HG03442 (cell line): ENCODE data around the gene GRID1.

ENCODE experiments used
- ATAC-seq: cut with Tn5 transposase; IDR thresholded peaks from one replicate; pipeline ENCODE4 v1.9.1; 2021; ENCODE audit warnings: mild to moderate bottlenecking, moderate library complexity; ENCODE audit not compliant: unreplicated experiment

The GRID1 gene

GRCh38 chr10:86198271-86198670, 168.3 kb downstream of the GRID1 start:
- ATAC-seq = no peak

DNA sequence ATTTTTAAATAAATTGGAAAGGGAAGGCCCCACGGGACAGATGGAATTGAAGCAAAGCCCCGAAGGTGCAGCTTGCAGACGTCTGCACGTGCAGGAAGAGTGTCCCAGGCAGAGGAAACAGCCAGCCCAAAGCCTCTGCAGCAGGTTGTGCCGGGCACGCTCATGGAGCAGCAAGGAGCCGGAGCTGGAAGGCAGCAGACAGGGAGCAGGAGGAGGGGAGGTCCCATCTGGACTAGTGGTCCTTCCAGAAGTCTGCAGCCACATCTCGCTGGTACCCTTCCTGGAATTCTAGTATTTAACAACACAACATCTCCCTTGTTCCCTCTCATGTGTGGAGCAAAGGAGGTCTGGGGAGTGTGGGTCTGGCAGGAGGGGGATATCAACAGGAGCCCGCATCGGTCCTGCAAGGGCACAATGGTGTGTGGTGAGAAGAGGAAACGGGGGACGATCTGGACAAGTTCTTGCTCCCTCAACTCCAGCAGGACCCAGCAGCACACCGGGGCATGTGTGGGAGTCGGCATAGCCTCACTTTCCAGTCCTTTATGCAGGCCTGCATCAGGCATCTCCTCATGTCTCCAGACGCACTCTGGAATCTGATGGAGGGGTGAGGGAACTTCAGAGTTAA, 169.3 kb downstream of the GRID1 start:
- ATAC-seq = no peak

- no peak for ATAC-seq
Measured at GRCh38 chr10:86195521-86196157, 171.0 kb downstream of the GRID1 start.

DNA sequence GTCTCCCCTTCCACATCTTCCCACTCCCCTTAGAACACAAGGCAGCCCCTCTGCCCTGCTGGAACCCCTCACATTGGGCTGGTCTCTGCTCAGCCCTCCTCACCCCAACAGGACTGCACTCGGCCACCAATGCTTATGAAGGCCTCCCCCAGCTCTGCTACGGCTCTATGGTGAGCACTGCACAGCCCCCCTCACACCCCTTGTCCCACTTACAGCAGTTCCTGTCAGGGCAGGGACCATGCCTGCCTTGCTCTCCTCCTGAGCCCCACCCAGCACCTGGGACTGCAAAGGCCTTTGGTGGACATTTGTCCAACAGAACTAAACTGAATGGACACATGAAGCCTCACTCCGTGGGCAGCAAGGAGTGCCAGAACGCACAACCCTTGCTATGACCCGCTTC, 171.9 kb downstream of the GRID1 start:
- ATAC-seq = no peak

- ATAC-seq = no peak
Measured at GRCh38 chr10:86193841-86194240, 172.8 kb downstream of the GRID1 start.

DNA sequence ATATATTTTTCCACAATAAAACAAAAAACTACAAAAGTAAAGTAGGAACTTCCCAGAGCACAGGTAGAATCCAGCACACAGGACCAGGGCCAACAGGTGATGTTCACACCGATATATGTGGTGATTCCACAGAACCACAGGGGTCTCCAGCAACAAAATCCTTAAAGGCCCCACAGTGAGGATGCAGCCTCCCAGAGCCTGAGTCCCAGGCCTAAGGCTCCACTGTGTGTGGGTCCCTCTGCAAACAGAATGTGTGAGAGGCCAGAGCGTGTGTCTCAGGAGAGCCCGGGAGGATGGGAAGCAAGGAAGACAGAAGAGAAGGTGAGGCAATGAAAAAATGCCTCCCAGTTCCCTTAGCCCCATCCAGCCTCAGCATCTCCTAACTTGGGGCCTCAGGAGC, 173.9 kb downstream of the GRID1 start:
- ATAC-seq = no peak

GRCh38 chr10:86192147-86192546, 174.4 kb downstream of the GRID1 start:
- no peak for ATAC-seq

GRCh38 chr10:86191686-86192085, 174.9 kb downstream of the GRID1 start:
- ATAC-seq = no peak

DNA sequence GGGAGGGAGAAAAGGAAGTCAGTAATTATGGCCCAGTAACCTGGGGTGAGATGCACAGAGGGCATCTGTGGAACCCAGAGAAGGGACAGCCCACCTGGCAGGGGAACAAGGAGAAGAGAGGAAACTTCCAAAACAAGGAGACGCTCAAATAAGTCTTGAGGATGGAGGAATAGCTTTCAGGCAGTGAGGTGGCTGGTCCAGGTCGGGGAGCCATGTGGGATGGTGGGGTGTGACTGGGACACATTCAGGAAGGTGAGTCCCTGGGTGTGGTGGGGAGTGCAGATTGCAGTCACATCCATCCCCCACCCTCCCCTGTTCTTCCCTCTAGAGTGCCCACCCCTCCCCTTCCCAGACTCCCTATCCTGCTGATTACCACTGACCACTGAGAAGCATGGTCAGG, 175.4 kb downstream of the GRID1 start:
- ATAC-seq = no peak

- no peak for ATAC-seq
Measured at GRCh38 chr10:86190291-86190690, 176.3 kb downstream of the GRID1 start.

GRCh38 chr10:86189891-86190290, 176.7 kb downstream of the GRID1 start:
- no peak for ATAC-seq

DNA sequence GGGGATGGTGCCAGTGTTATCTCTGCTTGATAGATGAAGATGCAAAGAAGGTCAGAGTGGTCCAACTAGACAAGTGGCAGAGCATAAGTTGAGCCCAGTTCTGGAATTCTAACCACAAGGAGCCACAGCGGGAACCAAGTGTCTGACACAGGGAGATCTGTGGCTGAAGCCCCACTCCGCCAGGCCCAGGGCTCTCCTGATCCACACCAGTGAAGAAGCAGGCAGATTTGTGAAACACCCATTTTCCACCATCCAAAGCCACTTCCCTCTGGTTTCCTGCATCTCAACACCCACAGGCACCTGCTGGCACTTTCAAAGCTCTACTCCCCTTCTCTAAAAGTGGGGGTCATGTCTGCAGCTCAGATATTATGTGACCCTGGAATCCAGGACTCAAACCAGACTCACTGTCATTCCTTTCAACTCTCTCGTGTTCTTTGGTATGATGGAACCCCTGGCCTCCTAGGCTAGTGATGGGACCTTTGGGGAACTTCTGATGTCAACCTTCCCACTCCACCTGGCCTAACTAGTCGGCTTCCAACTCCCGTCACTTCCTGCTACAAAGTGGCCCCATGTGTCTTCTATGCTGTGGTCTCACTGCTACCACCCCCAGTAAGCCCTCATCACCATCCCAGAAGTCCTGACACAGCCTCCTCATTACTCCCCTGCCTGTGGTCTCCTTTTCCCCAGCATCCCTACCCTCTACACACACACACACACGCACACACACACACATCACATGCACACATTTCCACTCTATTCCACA, 177.6 kb downstream of the GRID1 start:
- no peak for ATAC-seq

GRCh38 chr10:86188326-86188725, 178.3 kb downstream of the GRID1 start:
- ATAC-seq = no peak

GRCh38 chr10:86187499-86188239, 178.9 kb downstream of the GRID1 start:
- ATAC-seq = no peak

GRCh38 chr10:86186633-86187032, 180.0 kb downstream of the GRID1 start:
- ATAC-seq = no peak

- ATAC-seq = no peak
Measured at GRCh38 chr10:86182595-86182994, 184.0 kb downstream of the GRID1 start.

- ATAC-seq = no peak
Measured at GRCh38 chr10:86182150-86182549, 184.4 kb downstream of the GRID1 start.

GRCh38 chr10:86180861-86181260, 185.7 kb downstream of the GRID1 start:
- ATAC-seq = no peak

DNA sequence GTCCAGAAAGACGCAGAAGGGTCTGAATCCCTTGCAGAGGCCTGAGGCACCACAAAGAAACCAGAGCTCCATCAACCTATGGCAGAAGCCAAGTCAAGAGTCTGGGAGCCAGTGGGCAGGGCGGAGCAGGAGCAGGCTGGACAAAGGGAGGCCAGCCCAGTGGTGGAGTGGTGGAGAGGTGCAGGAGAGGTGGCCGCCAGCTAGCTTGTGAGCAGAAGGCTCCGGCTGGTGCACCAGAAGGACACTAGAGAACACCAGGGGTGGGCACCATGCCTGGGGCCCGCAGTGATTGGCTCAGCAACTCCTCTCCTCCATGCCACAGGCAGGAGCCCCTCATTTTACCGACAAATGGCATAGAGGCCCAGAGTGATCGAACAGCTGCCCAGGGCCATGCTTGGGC, 186.6 kb downstream of the GRID1 start:
- ATAC-seq = no peak

DNA sequence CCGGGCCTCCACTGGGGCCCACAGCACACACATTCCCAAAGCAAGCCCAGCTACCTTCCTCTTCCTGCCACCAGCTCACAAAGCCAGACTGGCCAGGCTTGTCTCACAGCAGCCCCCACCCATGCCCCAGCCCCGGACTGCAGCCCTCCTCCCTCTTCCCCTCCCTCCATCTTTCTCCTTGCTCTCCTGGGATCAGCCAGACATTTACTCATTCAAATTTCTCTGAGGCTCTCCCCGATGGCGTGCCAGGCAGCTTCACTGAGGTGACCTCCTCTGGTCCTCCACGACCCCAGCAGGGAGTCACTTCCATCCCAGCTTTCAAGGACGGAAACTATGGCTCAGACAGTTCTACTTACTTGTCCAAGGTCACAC, 187.5 kb downstream of the GRID1 start:
- ATAC-seq = no peak

DNA sequence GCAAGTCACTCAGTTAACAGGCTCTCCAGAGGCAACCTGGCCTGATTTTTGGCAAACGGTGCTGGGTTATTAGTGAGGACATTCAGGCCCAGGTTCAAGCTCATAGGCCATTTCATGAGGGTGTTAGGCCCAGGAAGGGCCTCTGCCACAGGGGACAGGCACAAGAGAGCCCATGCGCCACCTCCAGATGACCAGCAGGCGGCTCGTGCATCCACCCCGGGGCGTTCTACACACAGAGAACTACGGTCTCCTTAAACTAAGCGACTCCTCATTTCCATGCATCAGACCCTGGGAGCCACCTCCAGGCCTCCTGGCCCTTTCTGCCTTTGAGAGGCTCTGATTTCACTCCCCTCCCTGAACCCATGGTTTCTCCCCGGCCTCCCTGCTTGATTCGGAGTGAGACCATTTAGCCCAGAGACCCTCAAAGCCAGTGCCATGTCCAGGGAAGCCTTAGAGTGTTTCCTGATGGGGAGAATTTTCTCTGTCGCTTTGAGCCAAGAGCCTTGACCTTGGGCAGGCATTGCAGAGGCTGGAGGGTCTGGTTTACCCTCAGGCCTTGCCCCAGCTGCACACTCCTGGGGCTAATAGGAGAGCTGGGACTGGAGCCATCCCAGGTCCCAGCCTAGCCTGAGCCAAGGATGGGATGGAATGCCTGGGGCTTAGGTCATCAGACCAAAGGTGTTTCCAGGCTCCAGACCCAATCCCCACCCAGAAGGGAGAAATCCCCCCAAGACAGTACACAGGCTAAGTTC, 188.0 kb downstream of the GRID1 start:
- no peak for ATAC-seq
